HepG2 (cell line): ENCODE data around the gene FBLIM1. TPM values are rescaled to one million over a fixed set of nuclear protein-coding genes. Genes with fewer than 3 reads are reported as not detected.
A peak's percentile ranks its signal among the peaks of the same experiment; 100 is the strongest.

ENCODE experiments used
- AHR ChIP-seq: IDR thresholded peaks from 2 replicates; pipeline ENCODE4 v1.6.1; 2018; ENCODE audit warnings: missing genetic modification reagents, missing compliant biosample characterization
- DMAP1 ChIP-seq: IDR thresholded peaks from 2 replicates; pipeline ENCODE4 v1.6.1; 2016
- E2F2 ChIP-seq: sonication (generic); formaldehyde crosslinking; IDR thresholded peaks from 2 replicates; pipeline ENCODE4 v1.4.0; 2020; ENCODE audit warnings: missing genetic modification reagents, borderline replicate concordance
- ELF3 ChIP-seq: IDR thresholded peaks from 2 replicates; pipeline ENCODE4 v1.6.1; 2016; ENCODE audit warnings: missing genetic modification reagents, missing compliant biosample characterization
- FOSL1 ChIP-seq: sonication (generic); formaldehyde crosslinking; IDR thresholded peaks from 2 replicates; pipeline ENCODE4 v1.9.0; 2021; ENCODE audit warnings: missing genetic modification reagents, borderline replicate concordance
- FOSL2 ChIP-seq: sonication (generic); formaldehyde crosslinking; IDR thresholded peaks from 2 replicates; pipeline ENCODE4 v1.4.0; 2020; ENCODE audit warnings: missing genetic modification reagents
- HNF1B ChIP-seq: sonication (generic); formaldehyde crosslinking; IDR thresholded peaks from 2 replicates; pipeline ENCODE4 v1.5.1; 2020; ENCODE audit warnings: mild to moderate bottlenecking, moderate library complexity, missing genetic modification reagents
- HOXA3 ChIP-seq: sonication (generic); formaldehyde crosslinking; IDR thresholded peaks from 2 replicates; pipeline ENCODE4 v1.5.0; 2020; ENCODE audit warnings: missing genetic modification reagents
- MXD1 ChIP-seq: sonication (generic); formaldehyde crosslinking; IDR thresholded peaks from 2 replicates; pipeline ENCODE4 v1.4.0; 2020; ENCODE audit warnings: mild to moderate bottlenecking, missing genetic modification reagents
- MYC ChIP-seq: sonication (generic); formaldehyde crosslinking; IDR thresholded peaks from 2 replicates; pipeline ENCODE4 v1.9.0; 2021; ENCODE audit warnings: missing genetic modification reagents, borderline replicate concordance
- NCOA2 ChIP-seq: sonication (generic); formaldehyde crosslinking; IDR thresholded peaks from 2 replicates; pipeline ENCODE4 v1.8.0; 2022; ENCODE audit warnings: inconsistent platforms
- RORA ChIP-seq: sonication (generic); formaldehyde crosslinking; IDR thresholded peaks from 2 replicates; pipeline ENCODE4 v1.5.0; 2020; ENCODE audit warnings: mild to moderate bottlenecking, missing genetic modification reagents, moderate library complexity
- SALL1 ChIP-seq: sonication (generic); formaldehyde crosslinking; IDR thresholded peaks from 2 replicates; pipeline ENCODE4 v1.8.0; 2022; ENCODE audit warnings: mild to moderate bottlenecking, missing genetic modification reagents
- SAP130 ChIP-seq: IDR thresholded peaks from 2 replicates; pipeline ENCODE4 v1.6.1; 2016; ENCODE audit warnings: low read depth
- TBX3 ChIP-seq: fragments of 450-650 bp; IDR thresholded peaks from 2 replicates; pipeline ENCODE4 v1.6.1; 2017; ENCODE audit warnings: antibody characterized with exemption, mild to moderate bottlenecking, inconsistent platforms, borderline replicate concordance
- ZBTB20 ChIP-seq: sonication (generic); formaldehyde crosslinking; IDR thresholded peaks from 2 replicates; pipeline ENCODE4 v1.8.1; 2023; ENCODE audit warnings: missing genetic modification reagents, low read depth, mild to moderate bottlenecking, borderline replicate concordance
- ZBTB3 ChIP-seq: sonication (generic); formaldehyde crosslinking; IDR thresholded peaks from 2 replicates; pipeline ENCODE4 v1.4.0; 2020; ENCODE audit warnings: low read depth, mild to moderate bottlenecking, moderate library complexity, missing genetic modification reagents, borderline replicate concordance
- ZBTB42 ChIP-seq: sonication (generic); formaldehyde crosslinking; IDR thresholded peaks from 2 replicates; pipeline ENCODE4 v1.5.0; 2020; ENCODE audit warnings: mild to moderate bottlenecking, missing genetic modification reagents
- ZNF20 ChIP-seq: sonication (generic); formaldehyde crosslinking; IDR thresholded peaks from 2 replicates; pipeline ENCODE4 v1.4.0; 2020; ENCODE audit warnings: mild to moderate bottlenecking, moderate library complexity, missing genetic modification reagents
- ZNF3 ChIP-seq: IDR thresholded peaks from 2 replicates; pipeline ENCODE4 v1.7.0; 2017; ENCODE audit warnings: inconsistent platforms
- ZNF574 ChIP-seq: sonication (generic); formaldehyde crosslinking; IDR thresholded peaks from 2 replicates; pipeline ENCODE4 v1.4.0; 2020; ENCODE audit warnings: missing genetic modification reagents
- ZNF660 ChIP-seq: sonication (generic); formaldehyde crosslinking; IDR thresholded peaks from 2 replicates; pipeline ENCODE4 v1.5.1; 2020; ENCODE audit warnings: mild to moderate bottlenecking, low read depth, missing genetic modification reagents, borderline replicate concordance
- ZNF761 ChIP-seq: sonication (generic); formaldehyde crosslinking; conservative IDR thresholded peaks from 2 replicates; pipeline ENCODE4 v1.4.0; 2020; ENCODE audit warnings: mild to moderate bottlenecking, missing genetic modification reagents
- ZNF788 ChIP-seq: sonication (generic); formaldehyde crosslinking; IDR thresholded peaks from 2 replicates; pipeline ENCODE4 v1.5.0; 2020; ENCODE audit warnings: mild to moderate bottlenecking, missing genetic modification reagents, borderline replicate concordance
- polyA plus RNA-seq, 8 experiments: library from polyadenylated mRNA; depleted of rRNA in 3 of 8; stranded (reverse) in 7 of 8; unstranded in 1 of 8; fragments of >200 nt; fragmentation: Illumina TruSeq in 4 of 8; extraction: Trizol in 4 of 8; gene quantifications; 2 replicates each; pipeline versions ENCODE4 v1.2.1 to v1.2.3, GENCODE V29; 2011 to 2016; ENCODE audit warnings: low read depth in 4 of 8, missing spikeins in 1 of 8, mixed read lengths in 1 of 8; ENCODE audit not compliant: insufficient read depth in 1 of 8
- total RNA-seq, 5 experiments: library from RNA; depleted of rRNA; stranded (reverse); fragments of >200 nt; fragmentation: Illumina TruSeq; extraction: Trizol; gene quantifications; 2 replicates each; pipeline ENCODE4 v1.2.3, GENCODE V29; 2016; ENCODE audit warnings: low read depth in 1 of 5

FBLIM1 gene
- total and polyA plus RNA-seq, 2 of the 13 experiments (the other 11 are each of a cell fraction or from before 2014, with no cell fraction given), result 10.6 to 23.0 TPM

- TF ChIP-seq ZBTB20 (no peak), MYC (0 out of 2 replicates have a peak, but pooled peaks have one; percentile 16), RORA (CRISPR knock-in tag) (no peak), FOSL1 (CRISPR knock-in tag) (no peak), ZBTB3 (CRISPR knock-in tag) (no peak), ZNF788 (0 out of 2 replicates have a peak, but pooled peaks have one; percentile 24), DMAP1 (CRISPR knock-in tag) (0 out of 2 replicates have a peak, but pooled peaks have one; percentile 53), ZNF574 (CRISPR knock-in tag) (0 out of 2 replicates have a peak, but pooled peaks have one; percentile 19), SAP130 (CRISPR knock-in tag) (peak; percentile 43; the same call in 1 of the 2 replicates), ZNF3 (CRISPR knock-in tag) (no peak), E2F2 (no peak), ZBTB42 (no peak), AHR (CRISPR knock-in tag) (no peak), MXD1 (CRISPR knock-in tag) (0 out of 2 replicates have a peak, but pooled peaks have one; percentile 35), ZNF20 (no peak), FOSL2 (CRISPR knock-in tag) (peak; percentile 24; the same call in 1 of the 2 replicates), ZNF761 (CRISPR knock-in tag) (no peak), HNF1B (0 out of 2 replicates have a peak, but pooled peaks have one; percentile 19), NCOA2 (CRISPR knock-in tag) (0 out of 2 replicates have a peak, but pooled peaks have one; percentile 38), ZNF660 (CRISPR knock-in tag) (no peak), SALL1 (CRISPR knock-in tag) (peak; percentile 62; the same call in 1 of the 2 replicates), TBX3 (no peak), HOXA3 (CRISPR knock-in tag) (0 out of 2 replicates have a peak, but pooled peaks have one; percentile 17), ELF3 (CRISPR knock-in tag) (peak; percentile 29; the same call in 1 of the 2 replicates)
Measured at GRCh38 chr1:15749399-15750291, 8.9 kb upstream of the FBLIM1 start (continued).
